H9 (cell line): ENCODE measurements around the gene UNC5B. TPM values are rescaled to one million over a fixed set of nuclear protein-coding genes. Genes with fewer than 3 reads are reported as not detected.
A peak's percentile ranks its signal among the peaks of the same experiment; 100 is the strongest.

ENCODE experiments used
- DNase-seq: peaks from one replicate; pipeline ENCODE4 v3.0.0-alpha.2; 2017
- H2AFZ ChIP-seq: one replicate; pipeline ENCODE4 v1.6.1; 2013; ENCODE audit warnings: mild to moderate bottlenecking, low read length, control low read depth, moderate library complexity
- H2AK5ac ChIP-seq: 2 replicates; pipeline ENCODE4 v1.6.1; 2013; ENCODE audit warnings: low read length, control low read depth, mixed read lengths; ENCODE audit not compliant: insufficient read length
- H2BK120ac ChIP-seq: one replicate; pipeline ENCODE4 v1.6.1; 2013; ENCODE audit warnings: low read depth, mild to moderate bottlenecking, low read length, control low read depth, inconsistent platforms; ENCODE audit not compliant: poor library complexity, severe bottlenecking
- H2BK12ac ChIP-seq: 2 replicates; pipeline ENCODE4 v1.6.1; 2013; ENCODE audit warnings: low read length, control low read depth, mixed read lengths, low read depth; ENCODE audit not compliant: insufficient read length
- H2BK15ac ChIP-seq: 2 replicates; pipeline ENCODE4 v1.6.1; 2013; ENCODE audit warnings: low read depth, low read length, control low read depth
- H2BK20ac ChIP-seq: one replicate; pipeline ENCODE4 v1.6.1; 2013; ENCODE audit warnings: low read depth, mild to moderate bottlenecking, low read length, control low read depth, inconsistent platforms; ENCODE audit not compliant: poor library complexity, severe bottlenecking
- H2BK5ac ChIP-seq: 2 replicates; pipeline ENCODE4 v1.6.1; 2013; ENCODE audit warnings: low read length, control low read depth, mixed read lengths; ENCODE audit not compliant: insufficient read length
- H3K14ac ChIP-seq: 2 replicates; pipeline ENCODE4 v1.6.1; 2013; ENCODE audit warnings: low read length, control low read depth; ENCODE audit not compliant: insufficient read depth
- H3K18ac ChIP-seq: 2 replicates; pipeline ENCODE4 v1.6.1; 2013; ENCODE audit warnings: low read depth, mild to moderate bottlenecking, mixed read lengths, low read length, control low read depth; ENCODE audit not compliant: insufficient read length
- H3K23ac ChIP-seq: 2 replicates; pipeline ENCODE4 v1.6.1; 2013; ENCODE audit warnings: low read length, control low read depth, mixed read lengths, low read depth; ENCODE audit not compliant: insufficient read length
- H3K23me2 ChIP-seq: 2 replicates; pipeline ENCODE4 v1.6.1; 2013; ENCODE audit warnings: low read depth, mild to moderate bottlenecking, mixed read lengths, low read length, control low read depth; ENCODE audit not compliant: insufficient read length, poor library complexity, severe bottlenecking
- H3K27ac ChIP-seq: 2 replicates; pipeline ENCODE4 v1.5.1; 2013; ENCODE audit warnings: low read length, control low read depth, mixed read lengths, low read depth; ENCODE audit not compliant: insufficient read length
- H3K27me3 ChIP-seq: 2 replicates; pipeline ENCODE4 v1.6.1; 2013; ENCODE audit warnings: low read length, control low read depth, inconsistent platforms; ENCODE audit not compliant: insufficient read depth
- H3K4ac ChIP-seq: 2 replicates; pipeline ENCODE4 v1.6.1; 2013; ENCODE audit warnings: low read depth, mild to moderate bottlenecking, control low read depth, inconsistent platforms, low read length, moderate library complexity
- H3K4me1 ChIP-seq: 2 replicates; pipeline ENCODE4 v1.6.1; 2013; ENCODE audit warnings: low read length, control low read depth, inconsistent platforms; ENCODE audit not compliant: insufficient read depth
- H3K4me2 ChIP-seq: 2 replicates; pipeline ENCODE4 v1.6.1; 2013; ENCODE audit warnings: low read length, control low read depth, mixed read lengths; ENCODE audit not compliant: insufficient read length, insufficient read depth
- H3K56ac ChIP-seq: 2 replicates; pipeline ENCODE4 v1.6.1; 2013; ENCODE audit warnings: low read depth, mild to moderate bottlenecking, mixed read lengths, low read length, control low read depth; ENCODE audit not compliant: insufficient read length
- H3K79me1 ChIP-seq: 2 replicates; pipeline ENCODE4 v1.6.1; 2013; ENCODE audit warnings: low read depth, mild to moderate bottlenecking, moderate library complexity, low read length, control low read depth, inconsistent platforms; ENCODE audit not compliant: insufficient read depth, poor library complexity, severe bottlenecking
- H3K79me2 ChIP-seq: 2 replicates; pipeline ENCODE4 v1.6.1; 2013; ENCODE audit warnings: low read length, control low read depth, inconsistent platforms; ENCODE audit not compliant: insufficient read depth
- H3K9ac ChIP-seq: 2 replicates; pipeline ENCODE4 v1.6.1; 2013; ENCODE audit warnings: low read length, control low read depth, mixed read lengths; ENCODE audit not compliant: insufficient read length; ENCODE audit errors: extremely low read depth
- H3K9me3 ChIP-seq: one replicate; pipeline ENCODE4 v1.6.1; 2013; ENCODE audit warnings: low read depth, low read length, inconsistent platforms; ENCODE audit not compliant: control insufficient read depth
- H3T11ph ChIP-seq: one replicate; pipeline ENCODE4 v1.6.1; 2013; ENCODE audit warnings: mild to moderate bottlenecking, low read length, control low read depth, inconsistent platforms
- H4K20me1 ChIP-seq: one replicate; pipeline ENCODE4 v1.6.1; 2013; ENCODE audit not compliant: control insufficient read depth, insufficient read length, insufficient read depth
- H4K5ac ChIP-seq: 2 replicates; pipeline ENCODE4 v1.6.1; 2013; ENCODE audit warnings: low read depth, mild to moderate bottlenecking, mixed read lengths, low read length, control low read depth; ENCODE audit not compliant: insufficient read length
- H4K8ac ChIP-seq: replicated peaks from 2 replicates; pipeline ENCODE4 v1.6.1; 2013; ENCODE audit warnings: low read length, control low read depth, mixed read lengths, low read depth; ENCODE audit not compliant: insufficient read length
- H4K91ac ChIP-seq: 2 replicates; pipeline ENCODE4 v1.6.1; 2013; ENCODE audit warnings: low read depth, mild to moderate bottlenecking, moderate library complexity, mixed read lengths, low read length, control low read depth; ENCODE audit not compliant: insufficient read length
- H3K27ac Mint-ChIP-seq, 3 experiments: 2 replicates in 2 of 3; 3 replicates in 1 of 3; pipeline ENCODE4 v1.8.0; 2020 to 2021; ENCODE audit warnings: mixed read lengths in 3 of 3, mild to moderate bottlenecking in 1 of 3, moderate library complexity in 1 of 3
- H3K27me3 Mint-ChIP-seq: 2 replicates; pipeline ENCODE4 v1.8.0; 2021; ENCODE audit warnings: low read depth, mild to moderate bottlenecking, moderate library complexity, mixed read lengths
- H3K36me3 Mint-ChIP-seq, 3 experiments: 2 replicates in 2 of 3; 3 replicates in 1 of 3; pipeline ENCODE4 v1.8.0; 2020 to 2021; ENCODE audit warnings: low read depth in 3 of 3, mixed read lengths in 3 of 3; ENCODE audit not compliant: insufficient read depth in 1 of 3
- H3K4me1 Mint-ChIP-seq, 2 experiments: 2 replicates each; pipeline ENCODE4 v1.8.0; 2020; ENCODE audit warnings: mixed read lengths in 2 of 2
- H3K4me3 Mint-ChIP-seq, 2 experiments: 2 replicates in 1 of 2; 3 replicates in 1 of 2; pipeline ENCODE4 v1.8.0; 2020 to 2021; ENCODE audit warnings: mild to moderate bottlenecking in 2 of 2, mixed read lengths in 2 of 2, moderate library complexity in 1 of 2
- H3K9me3 Mint-ChIP-seq, 2 experiments: 2 replicates in 1 of 2; 3 replicates in 1 of 2; pipeline ENCODE4 v1.8.0; 2020; ENCODE audit warnings: mild to moderate bottlenecking in 2 of 2, mixed read lengths in 2 of 2, moderate library complexity in 1 of 2
- WGBS: extraction: QIAGEN DNeasy Blood & Tissue Kit; methylation state at CpG from one replicate; pipeline ENCODE4 v1.1.7; 2013; ENCODE audit warnings: missing lambda C conversion rate, low lambda C conversion rate, mixed read lengths; ENCODE audit not compliant: insufficient read length; ENCODE audit errors: extremely low coverage; 5-methylcytosine and 5-hydroxymethylcytosine counted together
- total RNA-seq: library from RNA; stranded (reverse); gene quantifications from 2 replicates; pipeline ENCODE4 v1.2.1, GENCODE V29; 2021
- TF ChIP-seq, protein P1 (sequence below): fragments of 200-600 bp; sonication (generic); conservative IDR thresholded peaks from 3 replicates; pipeline ENCODE4 v1.8.0; 2021; ENCODE audit warnings: antibody characterized with exemption, mild to moderate bottlenecking

Gene UNC5B
- total RNA-seq, 1 experiment from 2014 or later, result 28.4 TPM

DNA sequence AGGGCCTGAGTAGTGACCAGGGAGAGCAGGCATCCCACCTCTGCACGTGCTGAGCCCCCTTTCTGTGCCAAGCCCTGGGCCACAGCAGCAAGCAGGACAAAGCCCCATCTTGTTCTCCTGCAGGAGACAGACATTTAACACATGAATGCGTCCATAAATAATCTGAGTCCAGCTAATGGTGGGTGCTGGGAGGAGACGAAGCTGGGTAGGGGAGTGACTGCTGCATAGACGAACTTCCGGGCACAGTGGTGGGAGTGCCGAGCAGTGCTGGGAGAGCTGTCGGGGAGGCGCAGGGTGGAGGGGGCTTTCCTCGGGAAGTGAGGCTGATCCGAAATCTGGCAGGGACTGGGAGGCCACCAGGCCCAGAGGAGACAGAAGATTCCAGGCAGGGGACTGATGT lies 71.5 kb downstream of the UNC5B start:
- Histone ChIP-seq H3K14ac (no peak overlapping the region; the same call in 1 of the 2 replicates), H2BK120ac (no peak overlapping the region), H3K79me2 (no peaks in the 10 kb centered on the region), H2BK12ac (no peak overlapping the region), H2BK20ac (no peak overlapping the region), H3K9ac (no peak overlapping the region), H3T11ph (no peak overlapping the region), H3K27ac (no peak overlapping the region), H3K4me2 (no peak overlapping the region), H3K18ac (no peak overlapping the region), H2BK15ac (no peak overlapping the region), H3K4me1 (no peaks in the 10 kb centered on the region), H3K4ac (no peak overlapping the region), H4K8ac (no peak overlapping the region), H3K56ac (no peak overlapping the region), H4K91ac (no peak overlapping the region), H4K5ac (no peak overlapping the region), H3K9me3 (no peaks in the 10 kb centered on the region), H2AK5ac (no peak overlapping the region), H3K23me2 (no peaks in the 10 kb centered on the region), H3K23ac (no peak overlapping the region), H2BK5ac (no peak overlapping the region), H4K20me1 (no peaks in the 10 kb centered on the region), H3K27me3 (no peaks in the 10 kb centered on the region), H2AFZ (no peak overlapping the region), H3K79me1 (no peaks in the 10 kb centered on the region)
- TF ChIP-seq, protein P1, sequence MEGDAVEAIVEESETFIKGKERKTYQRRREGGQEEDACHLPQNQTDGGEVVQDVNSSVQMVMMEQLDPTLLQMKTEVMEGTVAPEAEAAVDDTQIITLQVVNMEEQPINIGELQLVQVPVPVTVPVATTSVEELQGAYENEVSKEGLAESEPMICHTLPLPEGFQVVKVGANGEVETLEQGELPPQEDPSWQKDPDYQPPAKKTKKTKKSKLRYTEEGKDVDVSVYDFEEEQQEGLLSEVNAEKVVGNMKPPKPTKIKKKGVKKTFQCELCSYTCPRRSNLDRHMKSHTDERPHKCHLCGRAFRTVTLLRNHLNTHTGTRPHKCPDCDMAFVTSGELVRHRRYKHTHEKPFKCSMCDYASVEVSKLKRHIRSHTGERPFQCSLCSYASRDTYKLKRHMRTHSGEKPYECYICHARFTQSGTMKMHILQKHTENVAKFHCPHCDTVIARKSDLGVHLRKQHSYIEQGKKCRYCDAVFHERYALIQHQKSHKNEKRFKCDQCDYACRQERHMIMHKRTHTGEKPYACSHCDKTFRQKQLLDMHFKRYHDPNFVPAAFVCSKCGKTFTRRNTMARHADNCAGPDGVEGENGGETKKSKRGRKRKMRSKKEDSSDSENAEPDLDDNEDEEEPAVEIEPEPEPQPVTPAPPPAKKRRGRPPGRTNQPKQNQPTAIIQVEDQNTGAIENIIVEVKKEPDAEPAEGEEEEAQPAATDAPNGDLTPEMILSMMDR, result no peak
- Mint-ChIP-seq H3K9me3 (no peaks in the 10 kb centered on the region), H3K36me3 (peaks cover 19 to 52% (median 38%) of the 10 kb centered on the region in 3 experiments), H3K27me3 (no peaks in the 10 kb centered on the region; the same call in 1 of the 2 replicates), H3K27ac (peak overlapping the region; percentile 53 to 83 (median 54); a peak in 5 of 7 replicates), H3K4me1 (peaks cover 26 to 27% of the 10 kb centered on the region in 2 experiments), H3K4me3 (no peak overlapping the region)
- no peak for DNase-seq
- WGBS, result no CpG with 5 or more reads among the region's 10 CpGs
